HG03175 (cell line): ENCODE results near the gene MRPS2.
"Not testable (repeated sequence)": the region's sequence is repeated elsewhere in the genome, so short reads cannot be mapped to it uniquely, and the experiment has no call there.

ENCODE experiments used
- ATAC-seq: cut with Tn5 transposase; IDR thresholded peaks from one replicate; pipeline ENCODE4 v1.9.1; 2021; ENCODE audit warnings: mild to moderate bottlenecking, moderate library complexity; ENCODE audit not compliant: unreplicated experiment

The MRPS2 gene

GRCh38 chr9:135513351-135513846 lies 12.9 kb downstream of the MRPS2 start:
- no peak for ATAC-seq

- ATAC-seq, result not testable (repeated sequence)
Measured at GRCh38 chr9:135513906-135514305, 13.4 kb downstream of the MRPS2 start.

- no peak for ATAC-seq
Measured at GRCh38 chr9:135514342-135515082, 14.0 kb downstream of the MRPS2 start.

GRCh38 chr9:135515083-135515951 lies 14.8 kb downstream of the MRPS2 start:
- ATAC-seq, result no peak

GRCh38 chr9:135516132-135516860 lies 15.8 kb downstream of the MRPS2 start:
- ATAC-seq, result no peak

GRCh38 chr9:135517407-135517822 lies 16.9 kb downstream of the MRPS2 start:
- no peak for ATAC-seq

- no peak for ATAC-seq
Measured at GRCh38 chr9:135519179-135519971, 18.9 kb downstream of the MRPS2 start.

- ATAC-seq, result no peak
Measured at GRCh38 chr9:135520916-135521607, 20.6 kb downstream of the MRPS2 start, which contains the start of gene LCN1. Gene LCN1 (plus strand): TSS chr9:135521440. CDS start chr9:135521498, 58 bp downstream.

GRCh38 chr9:135521608-135522095 lies 21.2 kb downstream of the MRPS2 start:
- ATAC-seq, result no peak

- no peak for ATAC-seq
Measured at GRCh38 chr9:135522137-135522877, 21.8 kb downstream of the MRPS2 start.

- ATAC-seq, result no peak
Measured at GRCh38 chr9:135522931-135523330, 22.4 kb downstream of the MRPS2 start.

GRCh38 chr9:135523521-135524129 lies 23.1 kb downstream of the MRPS2 start:
- ATAC-seq, result no peak

GRCh38 chr9:135524130-135524861 lies 23.8 kb downstream of the MRPS2 start:
- no peak for ATAC-seq

GRCh38 chr9:135525241-135526088 lies 25.0 kb downstream of the MRPS2 start:
- no peak for ATAC-seq

GRCh38 chr9:135526089-135526729 lies 25.7 kb downstream of the MRPS2 start:
- ATAC-seq, result no peak
